Hepatocyte (in vitro differentiated cells): ENCODE results near the gene DLX5. TPM values are rescaled to one million over a fixed set of nuclear protein-coding genes. Genes with fewer than 3 reads are reported as not detected.
"Not testable (repeated sequence)": the region's sequence is repeated elsewhere in the genome, so short reads cannot be mapped to it uniquely, and the experiment has no call there.

ENCODE experiments used
- DNase-seq: peaks from one replicate; pipeline ENCODE4 v3.0.0-alpha.2; 2016; ENCODE audit warnings: low spot score
- H2AFZ ChIP-seq: fragments of 200-600 bp; sonication (generic); 2 replicates; pipeline ENCODE4 v1.6.0; 2016; ENCODE audit warnings: antibody characterized with exemption, mild to moderate bottlenecking
- H3K27ac ChIP-seq: fragments of 200-600 bp; sonication (generic); 2 replicates; pipeline ENCODE4 v1.5.1; 2016; ENCODE audit warnings: mild to moderate bottlenecking
- H3K27me3 ChIP-seq: fragments of 200-600 bp; sonication (generic); 2 replicates; pipeline ENCODE4 v1.6.1; 2016
- H3K36me3 ChIP-seq: fragments of 200-600 bp; sonication (generic); replicated peaks from 2 replicates; pipeline ENCODE4 v1.5.1; 2016; ENCODE audit warnings: low read depth; ENCODE audit not compliant: insufficient read depth
- H3K4me1 ChIP-seq: fragments of 200-600 bp; sonication (generic); 2 replicates; pipeline ENCODE4 v1.5.1; 2016; ENCODE audit warnings: mild to moderate bottlenecking, moderate library complexity; ENCODE audit not compliant: insufficient read depth
- H3K4me2 ChIP-seq: fragments of 200-600 bp; sonication (generic); 2 replicates; pipeline ENCODE4 v1.6.0; 2016
- H3K4me3 ChIP-seq: fragments of 200-600 bp; sonication (generic); 2 replicates; pipeline ENCODE4 v1.5.1; 2016; ENCODE audit warnings: mild to moderate bottlenecking
- H3K79me2 ChIP-seq: fragments of 200-600 bp; sonication (generic); 2 replicates; pipeline ENCODE4 v1.6.0; 2017; ENCODE audit warnings: mild to moderate bottlenecking
- H3K9me2 ChIP-seq: fragments of 200-600 bp; sonication (generic); replicated peaks from 2 replicates; pipeline ENCODE4 v1.6.0; 2017; ENCODE audit warnings: mild to moderate bottlenecking; ENCODE audit not compliant: insufficient read depth
- H3K9me3 ChIP-seq: fragments of 200-600 bp; sonication (generic); 2 replicates; pipeline ENCODE4 v1.5.1; 2016; ENCODE audit warnings: low read depth, mild to moderate bottlenecking
- H4K20me1 ChIP-seq: fragments of 200-600 bp; sonication (generic); 2 replicates; pipeline ENCODE4 v1.6.0; 2016; ENCODE audit warnings: mild to moderate bottlenecking; ENCODE audit not compliant: insufficient read depth, poor library complexity, severe bottlenecking
- CTCF ChIP-seq: fragments of 200-600 bp; sonication (generic); IDR thresholded peaks from 2 replicates; pipeline ENCODE4 v1.5.1; 2016; ENCODE audit warnings: antibody characterized with exemption, mild to moderate bottlenecking; ENCODE audit not compliant: poor library complexity
- EZH2 ChIP-seq: fragments of 200-600 bp; sonication (generic); IDR thresholded peaks from 2 replicates; pipeline ENCODE4 v1.6.1; 2016; ENCODE audit warnings: antibody characterized with exemption, mild to moderate bottlenecking, borderline replicate concordance
- EZH2phosphoT487 ChIP-seq: fragments of 200-600 bp; sonication (generic); IDR thresholded peaks from one replicate; pipeline ENCODE4 v1.6.1; 2018; ENCODE audit warnings: antibody characterized with exemption, mild to moderate bottlenecking, low read depth, moderate library complexity; ENCODE audit not compliant: unreplicated experiment, severe bottlenecking
- WGBS: methylation state at CpG from one replicate; pipeline ENCODE4 v1.1.6; 2016; ENCODE audit warnings: low lambda C conversion rate; ENCODE audit errors: missing lambda C conversion rate; 5-methylcytosine and 5-hydroxymethylcytosine counted together
- polyA plus RNA-seq: library from polyadenylated mRNA; unstranded; fragments of >200 nt; fragmentation: Nextera tagmentation; extraction: Ambion mirVana; gene quantifications from 2 replicates; pipeline ENCODE4 v1.2.1, GENCODE V29; 2016
- total RNA-seq: library from RNA; depleted of rRNA; stranded (reverse); fragments of >200 nt; gene quantifications from 2 replicates; pipeline ENCODE4 v1.2.3, GENCODE V29; 2014

Gene DLX5
- total RNA-seq (4.0 and 5.0 TPM in 2 replicates), polyA plus RNA-seq (19.6 and 22.1 TPM in 2 replicates)

GRCh38 chr7:97024209-97025129, at the start of gene DLX5:
DLX5 (minus strand) TSS chr7:97024831; CDS start chr7:97024623, 208 bp downstream.
- H3K9me3 ChIP-seq: no peaks in the 10 kb centered on the region
- peak within 1 kb of the TSS; percentile 72 for H3K4me2 ChIP-seq
- TF ChIP-seq EZH2 (peak; percentile 40), EZH2phosphoT487 (peak; percentile 45), CTCF (no peak)
- DNase-seq: peak; percentile 73
- H3K27ac ChIP-seq: peak within 1 kb of the TSS; percentile 95
- H3K27me3 ChIP-seq: peaks cover 78% of the 10 kb centered on the region
- peaks cover 23% of the 10 kb centered on the region for H3K4me1 ChIP-seq
- H3K36me3 ChIP-seq: no peaks in the 10 kb centered on the region
- WGBS: under 1% methylated on average over 57 of the region's 60 CpGs
- H4K20me1 ChIP-seq: no peaks in the 10 kb centered on the region
- peak within 1 kb of the TSS; percentile 53 for H3K4me3 ChIP-seq
- H3K9me2 ChIP-seq: no peaks in the 10 kb centered on the region
- H2AFZ ChIP-seq: peak within 1 kb of the TSS; percentile 46
- peaks cover 40% of the 10 kb centered on the region for H3K79me2 ChIP-seq

- H3K9me3 ChIP-seq, H3K4me3 ChIP-seq, H3K79me2 ChIP-seq, H3K27me3 ChIP-seq, H3K9me2 ChIP-seq, H3K36me3 ChIP-seq, H4K20me1 ChIP-seq, DNase-seq, H3K4me1 ChIP-seq, H3K4me2 ChIP-seq, H3K27ac ChIP-seq, H2AFZ ChIP-seq: not testable (repeated sequence)
- 78% methylated on average over 2 of the region's 2 CpGs for WGBS
Observed at GRCh38 chr7:97072025-97072424, 47.4 kb upstream of the DLX5 start.

GRCh38 chr7:97064972-97065587, 40.4 kb upstream of the DLX5 start:
- WGBS: 51% methylated on average over 5 of the region's 5 CpGs

More at GRCh38 chr7:97064972-97065587, 40.4 kb upstream of the DLX5 start:
- no peak overlapping the region for H2AFZ ChIP-seq
- no peaks in the 10 kb centered on the region for H3K4me1 ChIP-seq
- no peaks in the 10 kb centered on the region for H3K36me3 ChIP-seq
- H3K9me2 ChIP-seq: no peaks in the 10 kb centered on the region
- H3K4me2 ChIP-seq: no peak overlapping the region
- no peaks in the 10 kb centered on the region for H3K79me2 ChIP-seq
- TF ChIP-seq CTCF (peak; percentile 78), EZH2 (no peak), EZH2phosphoT487 (no peak)
- no peaks in the 10 kb centered on the region for H3K27me3 ChIP-seq
- no peaks in the 10 kb centered on the region for H4K20me1 ChIP-seq
- H3K4me3 ChIP-seq: no peak overlapping the region
- DNase-seq: peak; percentile 75
- H3K9me3 ChIP-seq: no peaks in the 10 kb centered on the region
- no peak overlapping the region for H3K27ac ChIP-seq
